Heart left ventricle (tissue), 16 donors: Measurements from ENCODE around the gene KIAA1217. TPM values are rescaled to one million over a fixed set of nuclear protein-coding genes. Genes with fewer than 3 reads are reported as not detected.

Experiments
- ATAC-seq, 4 donors: fragments of 200-7000 bp; cut with Tn5 transposase; one replicate each; pipeline ENCODE4 v1.9.1; 2020 to 2022; ENCODE audit warnings: moderate library complexity in 4 of 4, mild to moderate bottlenecking in 3 of 4, moderate number of reproducible peaks in 1 of 4
- DNase-seq, 5 donors: peaks; one replicate each; pipeline ENCODE4 v3.0.0-alpha.2; 2020
- H3K27ac ChIP-seq, 12 donors: fragments of 200-600 bp; sonication (generic) in 4 of 12; one replicate each; pipeline versions ENCODE4 v1.5.0 to v1.8.0; 2016 to 2022; ENCODE audit warnings: mild to moderate bottlenecking in 2 of 12
- H3K27me3 ChIP-seq, 9 donors: fragments of 200-600 bp; sonication (generic) in 2 of 9; one replicate each; pipeline versions ENCODE4 v1.5.1 to v1.8.0; 2016 to 2022; ENCODE audit warnings: mild to moderate bottlenecking in 3 of 9
- H3K36me3 ChIP-seq, 9 donors: fragments of 200-600 bp; sonication (generic) in 2 of 9; one replicate each; pipeline versions ENCODE4 v1.5.0 to v1.8.0; 2018 to 2022; ENCODE audit warnings: mild to moderate bottlenecking in 2 of 9
- H3K4me1 ChIP-seq, 12 donors: fragments of 200-600 bp; sonication (generic) in 4 of 12; one replicate each; pipeline versions ENCODE4 v1.5.0 to v1.8.0; 2016 to 2022; ENCODE audit warnings: mild to moderate bottlenecking in 3 of 12
- H3K4me3 ChIP-seq, 12 donors: fragments of 200-600 bp; sonication (generic) in 4 of 12; one replicate each; pipeline versions ENCODE4 v1.5.0 to v1.8.0; 2017 to 2022; ENCODE audit warnings: mild to moderate bottlenecking in 9 of 12, moderate library complexity in 4 of 12
- H3K9me3 ChIP-seq, 12 donors: fragments of 200-600 bp; sonication (generic) in 4 of 12; one replicate each; pipeline versions ENCODE4 v1.5.0 to v1.8.0; 2016 to 2022; ENCODE audit warnings: mild to moderate bottlenecking in 1 of 12
- CTCF ChIP-seq, 12 donors: fragments of 200-600 bp; sonication (generic) in 4 of 12; IDR thresholded peaks; one replicate each; pipeline versions ENCODE4 v1.5.0 to v1.8.0; 2018 to 2022; ENCODE audit warnings: antibody characterized with exemption in 12 of 12, mild to moderate bottlenecking in 5 of 12
- POLR2A ChIP-seq, 2 donors: fragments of 450-650 bp; IDR thresholded peaks; one replicate each; pipeline ENCODE4 v1.6.1; 2017; ENCODE audit warnings: antibody characterized with exemption in 2 of 2, mild to moderate bottlenecking in 2 of 2, moderate library complexity in 2 of 2
- WGBS, 4 donors: extraction: QIAGEN DNeasy Blood & Tissue Kit in 2 of 4; methylation state at CpG; one replicate each; pipeline versions ENCODE4 v1.1.5 to v1.1.7; 2013 to 2018; 5-methylcytosine and 5-hydroxymethylcytosine counted together
- intact Hi-C, 10 donors: fragments of 100-400 bp; cut with DNase I; formaldehyde crosslinking; loops; one replicate each; pipeline versions ENCODE4 v1.11.1 to v1.14.2; 2022
- polyA plus RNA-seq, 2 donors: library from polyadenylated mRNA; stranded (reverse); fragments of 200-250 nt; gene quantifications; one replicate each; pipeline ENCODE4 v1.2.3, GENCODE V29; 2013
- total RNA-seq, 9 donors: library from RNA; depleted of rRNA in 2 of 9; stranded (reverse); fragments of >200 nt in 2 of 9; fragmentation: NEBNext Ultra II Directional in 3 of 9; extraction: Animal tissue kit (Norgen Biotek cat#: 25700) in 3 of 9; gene quantifications; one replicate each; pipeline versions ENCODE4 v1.1.0 to v1.2.4, GENCODE V29; 2016 to 2023
- donor health status: ischemic (EF 13 %, LVEDD 7.1; RV severe dilation, severe dysfunction).
- donor health status: healthy with polysubstance abuse.
- donor health status: DM: no; HTN: yes; CAD: no.
- donor health status: DM: no; HTN: no; CAD: no.
- donor health status: ischemic (EF 25% LVEDD 6.9; RV normal size, moderate dysfunction).
- donor health status: ischemic (EF 25% LVEDD 5.7; RV mildly dilated, moderate dysfunction).
- donor health status: healthy.
- donor health status: DM: yes; HTN: yes; CAD: no.
- donor health status: ischemic (EF 35%, LVEDD 5.7; RV mildly dilated, moderate dysfunction).
- donor health status: nonischemic (EF 11% LVEDD 7.7; RV severe dilation, severe dysfunction).
- donor health status: DM: yes; HTN: yes; CAD: no.
- donor health status: PGD.
- donor health status: ischemic (EF 29% LVEDD 5.4; RV normal size, mild dysfunction).
- donor health status: nonischemic (EF 23%, LVEDD 6.1; RV moderate dilation, normal function).

KIAA1217 gene
- total and polyA plus RNA-seq, 11 donors = 12.7 to 66.7 (median 33.5) TPM

DNA sequence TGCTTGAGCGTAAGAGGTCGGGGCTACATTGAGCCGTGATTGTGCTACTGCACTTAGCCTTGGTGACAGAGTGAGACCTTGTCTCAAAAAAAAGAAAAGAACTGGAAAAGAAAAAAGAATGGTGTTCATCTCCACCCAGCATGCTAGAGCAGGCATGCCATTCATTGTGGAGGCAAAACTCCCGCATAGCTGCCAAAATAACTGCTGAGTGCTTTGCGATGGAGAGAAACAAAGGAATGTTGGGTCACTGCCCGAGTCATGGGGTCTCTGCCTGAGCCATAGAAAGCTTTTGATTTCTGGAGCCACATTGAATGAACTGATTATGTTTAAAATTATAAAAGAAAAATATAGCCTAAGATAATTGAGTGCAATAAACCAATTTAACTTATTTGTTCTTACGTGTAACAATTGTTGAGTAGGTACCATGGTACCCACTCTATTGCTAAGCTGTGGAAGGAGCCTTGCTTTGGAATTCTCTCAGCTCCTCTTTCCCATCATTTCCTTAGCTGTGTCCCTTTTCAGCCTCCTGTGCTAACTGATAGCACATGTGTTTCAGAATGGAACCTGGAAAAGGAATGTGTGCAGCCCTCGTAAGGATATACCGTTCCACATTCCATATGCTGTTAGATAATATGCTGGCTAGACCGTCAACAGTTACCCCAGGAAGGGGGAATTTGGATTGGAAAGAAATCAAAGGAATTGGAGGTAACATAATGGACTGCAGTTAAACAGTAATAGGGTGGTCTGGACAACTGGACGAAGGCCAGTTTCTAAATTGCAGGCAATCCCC is 99.0 kb downstream of the KIAA1217 start:
- WGBS, 4 donors = 52 to 62% (median 56%) methylated on average over 11 of the region's 11 CpGs
- ATAC-seq = peak; percentile 29 to 78 (median 51)

DNA sequence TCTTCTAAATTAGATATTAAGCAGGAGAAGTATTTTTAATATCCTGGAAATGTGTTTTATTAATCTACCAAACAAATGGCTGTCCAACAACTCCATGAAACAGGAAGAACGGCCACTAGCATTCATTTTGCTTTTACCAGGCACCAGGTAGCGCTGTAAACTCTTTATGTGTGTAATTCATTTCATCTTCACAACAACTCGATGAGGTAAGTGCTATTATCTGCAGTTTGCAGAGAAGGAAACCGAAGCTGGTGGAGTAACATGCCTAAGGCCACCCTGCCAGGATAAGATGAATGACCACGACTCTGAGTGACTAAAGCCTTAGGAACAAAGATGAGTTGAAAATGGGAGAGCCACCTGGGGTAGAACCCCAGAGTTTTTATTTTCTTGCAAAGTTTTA is 101.2 kb downstream of the KIAA1217 start:
- no peak for DNase-seq
- Histone ChIP-seq H3K27ac (peak overlapping the region in 1 of 12 donors; percentile 2), H3K4me3 (no peak overlapping the region), H3K4me1 (peaks cover 3 to 63% (median 27%) of the 10 kb centered on the region in 12 donors), H3K27me3 (no peaks in the 10 kb centered on the region), H3K36me3 (no peaks in the 10 kb centered on the region), H3K9me3 (no peaks in the 10 kb centered on the region)
- TF ChIP-seq CTCF (IDR thresholded peaks at IDR 0.05) (no peak), POLR2A (IDR thresholded peaks at IDR 0.05) (no peak)
- 49 to 57% (median 53%) methylated on average over 5 of the region's 5 CpGs for WGBS, 4 donors
- intact Hi-C loops = no loop called here
- ATAC-seq = peak in 1 of 4 donors; percentile 21

More for the DNA sequence above, 99.0 kb downstream of the KIAA1217 start:
- intact Hi-C loops = no loop called here
- DNase-seq = peak in 4 of 5 donors; percentile 40 to 71 (median 48)
- TF ChIP-seq CTCF (IDR thresholded peaks at IDR 0.05) (no peak), POLR2A (IDR thresholded peaks at IDR 0.05) (no peak)
- Histone ChIP-seq H3K9me3 (no peaks in the 10 kb centered on the region), H3K27me3 (no peaks in the 10 kb centered on the region), H3K36me3 (no peaks in the 10 kb centered on the region), H3K4me1 (peaks cover 3 to 52% (median 27%) of the 10 kb centered on the region in 12 donors), H3K27ac (peak overlapping the region in 11 of 12 donors; percentile 45 to 82 (median 60)), H3K4me3 (no peak overlapping the region)

GRCh38 chr10:24311888-24312287 is 103.0 kb downstream of the KIAA1217 start:
- TF ChIP-seq POLR2A (IDR thresholded peaks at IDR 0.05) (no peak), CTCF (IDR thresholded peaks at IDR 0.05) (no peak)
- no peak overlapping the region for H3K4me3 ChIP-seq
- 50 to 60% (median 54%) methylated on average over 6 of the region's 6 CpGs for WGBS, 4 donors
- H3K36me3 ChIP-seq = no peaks in the 10 kb centered on the region
- no peak overlapping the region for H3K27ac ChIP-seq
- H3K4me1 ChIP-seq = peaks cover 3 to 47% (median 17%) of the 10 kb centered on the region in 12 donors
- intact Hi-C loops = no loop called here
- no peak for DNase-seq
- no peaks in the 10 kb centered on the region for H3K9me3 ChIP-seq
- ATAC-seq = no peak
- no peaks in the 10 kb centered on the region for H3K27me3 ChIP-seq

GRCh38 chr10:24313283-24313682 is 104.3 kb downstream of the KIAA1217 start:
- DNase-seq (no peak), ATAC-seq (peak; percentile 35 to 60 (median 46))
- Histone ChIP-seq H3K27ac (peak overlapping the region in 1 of 12 donors; percentile 15), H3K9me3 (no peaks in the 10 kb centered on the region), H3K4me1 (peaks cover 0 to 33% (median 5%) of the 10 kb centered on the region in 12 donors), H3K36me3 (no peaks in the 10 kb centered on the region), H3K4me3 (no peak overlapping the region), H3K27me3 (no peaks in the 10 kb centered on the region)
- intact Hi-C loops = no loop called here
- 79 to 82% (median 81%) methylated on average over 10 of the region's 10 CpGs for WGBS, 4 donors
- TF ChIP-seq POLR2A (IDR thresholded peaks at IDR 0.05) (no peak), CTCF (IDR thresholded peaks at IDR 0.05) (no peak)
